Activated B cell treated with CpG ODN at 0.5 μM for 24 hours (primary cell): Measurements from ENCODE around the gene CBFA2T2. TPM values are rescaled to one million over a fixed set of nuclear protein-coding genes. Genes with fewer than 3 reads are reported as not detected.

Source experiments
- ATAC-seq: fragments of 200-7000 bp; cut with Tn5 transposase; one replicate; pipeline ENCODE4 v1.10.0; 2021; ENCODE audit warnings: low read depth, mild to moderate bottlenecking, moderate library complexity
- CTCF ChIA-PET: fragments of 350-600 bp; sonication (Branson Sonifier 250); formaldehyde crosslinking; loops from one replicate; lab custom pipeline; 2021; ENCODE audit warnings: antibody characterized with exemption; lab: Charles Lee
- POLR2A ChIA-PET: fragments of 350-600 bp; sonication (Branson Sonifier 250); formaldehyde crosslinking; loops from one replicate; lab custom pipeline; 2021; ENCODE audit warnings: antibody characterized with exemption; lab: Charles Lee
- DNase-seq: peaks from one replicate; pipeline ENCODE4 v3.0.0; 2022
- H3K27ac Mint-ChIP-seq: one replicate; pipeline ENCODE4 v1.8.0; 2020; ENCODE audit warnings: mixed read lengths
- H3K27me3 Mint-ChIP-seq: one replicate; pipeline ENCODE4 v1.8.0; 2021; ENCODE audit warnings: mixed read lengths
- H3K36me3 Mint-ChIP-seq: one replicate; pipeline ENCODE4 v1.8.0; 2021; ENCODE audit warnings: low read depth, mixed read lengths
- H3K4me1 Mint-ChIP-seq: one replicate; pipeline ENCODE4 v1.8.0; 2021; ENCODE audit warnings: mixed read lengths
- H3K4me3 Mint-ChIP-seq: one replicate; pipeline ENCODE4 v1.8.0; 2020; ENCODE audit warnings: mild to moderate bottlenecking, mixed read lengths
- H3K9me3 Mint-ChIP-seq: one replicate; pipeline ENCODE4 v1.8.0; 2020; ENCODE audit warnings: mixed read lengths
- CTCF ChIP-seq: fragments of 200-600 bp; IDR thresholded peaks from one replicate; pipeline ENCODE4 v1.8.0; 2022; ENCODE audit warnings: antibody characterized with exemption, mild to moderate bottlenecking
- intact Hi-C: fragments of 100-400 bp; cut with micrococcal nuclease; formaldehyde crosslinking; loops from one replicate; pipeline ENCODE4 v1.15.1; 2024
- total RNA-seq: library from RNA; stranded (reverse); gene quantifications from 2 replicates; pipeline ENCODE4 v1.2.3, GENCODE V29; 2022

The CBFA2T2 gene
- total RNA-seq, 1 donor from 2014 or later = 15.8 TPM

GRCh38 chr20:33654680-33655161, 164.8 kb downstream of the CBFA2T2 start:
- TF ChIP-seq CTCF = no peak
- POLR2A ChIA-PET = no interaction called here
- H3K36me3 Mint-ChIP-seq = no peaks in the 10 kb centered on the region
- no peak overlapping the region for H3K4me3 Mint-ChIP-seq
- ATAC-seq = no peak
- no peaks in the 10 kb centered on the region for H3K27me3 Mint-ChIP-seq
- no peaks in the 10 kb centered on the region for H3K9me3 Mint-ChIP-seq
- no peak for DNase-seq
- intact Hi-C loops = no loop called here
- H3K4me1 Mint-ChIP-seq = peaks cover 11% of the 10 kb centered on the region
- no peak overlapping the region for H3K27ac Mint-ChIP-seq
- CTCF ChIA-PET = interaction anchor here (2.5 kb wide), 1 partner anchor 8 kb away, joined by 9 read pairs; the partner anchor contains the start of gene C20orf144

- CTCF ChIA-PET = interaction anchor here (2.5 kb wide), 1 partner anchor 8 kb away, joined by 9 read pairs; the partner anchor contains the start of gene C20orf144
- Mint-ChIP-seq H3K4me3 (no peak overlapping the region), H3K4me1 (peaks cover 11% of the 10 kb centered on the region), H3K9me3 (no peaks in the 10 kb centered on the region), H3K27me3 (no peaks in the 10 kb centered on the region), H3K36me3 (no peaks in the 10 kb centered on the region), H3K27ac (no peak overlapping the region)
- intact Hi-C loops = no loop called here
- DNase-seq = no peak
- POLR2A ChIA-PET = no interaction called here
- no peak for TF ChIP-seq CTCF
- ATAC-seq = no peak
Measured at GRCh38 chr20:33655164-33655563, 165.3 kb downstream of the CBFA2T2 start.

GRCh38 chr20:33656010-33656782, 166.3 kb downstream of the CBFA2T2 start:
- ChIA-PET CTCF (no interaction called here), POLR2A (interaction anchor here (0.6 kb wide), 1 partner anchor 123 kb away, joined by 3 read pairs; no protein-coding TSS in a partner anchor)
- TF ChIP-seq CTCF = no peak
- ATAC-seq = no peak
- Mint-ChIP-seq H3K4me3 (no peak overlapping the region), H3K9me3 (no peaks in the 10 kb centered on the region), H3K27me3 (no peaks in the 10 kb centered on the region), H3K36me3 (no peaks in the 10 kb centered on the region), H3K27ac (no peak overlapping the region), H3K4me1 (peaks cover 11% of the 10 kb centered on the region)
- intact Hi-C loops = no loop called here
- no peak for DNase-seq

GRCh38 chr20:33656783-33657703, 167.1 kb downstream of the CBFA2T2 start:
- intact Hi-C loops = no loop called here
- peaks cover 11% of the 10 kb centered on the region for H3K4me1 Mint-ChIP-seq
- no peaks in the 10 kb centered on the region for H3K9me3 Mint-ChIP-seq
- TF ChIP-seq CTCF = no peak
- ChIA-PET POLR2A (interaction anchor here (0.6 to 1.2 kb wide), 2 partner anchors 124 to 167 kb away, joined by 3 read pairs; partner anchors contain the start of gene CBFA2T2), CTCF (no interaction called here)
- no peaks in the 10 kb centered on the region for H3K36me3 Mint-ChIP-seq
- H3K27ac Mint-ChIP-seq = no peak overlapping the region
- no peak overlapping the region for H3K4me3 Mint-ChIP-seq
- H3K27me3 Mint-ChIP-seq = no peaks in the 10 kb centered on the region
- ATAC-seq (no peak), DNase-seq (no peak)
